ENCODE data around the gene RAPGEF6. TPM values are rescaled to one million over a fixed set of nuclear protein-coding genes. Genes with fewer than 3 reads are reported as not detected.

Gene RAPGEF6
- total and polyA plus RNA-seq, 7 donors = 1.8 to 30.5 (median 16.1) TPM

DNA sequence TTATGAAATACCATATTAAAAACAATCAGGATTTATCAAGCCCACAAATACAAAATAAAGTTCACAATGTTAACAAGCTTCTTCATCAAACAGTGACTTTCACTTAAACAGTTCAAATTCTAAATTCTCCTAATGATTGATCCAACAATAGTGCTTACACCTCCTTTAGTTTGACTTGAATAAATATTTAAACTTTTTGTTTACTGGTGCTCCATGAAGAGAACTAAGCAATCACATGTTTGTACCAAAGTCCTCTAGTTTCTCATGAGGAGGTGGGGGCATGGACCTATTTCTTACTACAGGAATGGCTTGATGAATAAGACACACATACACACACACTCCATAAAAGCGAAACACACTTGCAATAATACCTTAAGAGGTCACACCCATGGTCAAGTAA, 95.8 kb downstream of the RAPGEF6 start:
- Histone ChIP-seq H3K9me3 (no peaks in the 10 kb centered on the region), H3K36me3 (no peaks in the 10 kb centered on the region), H3K4me3 (no peak overlapping the region), H3K4me1 (peaks cover 0 to 22% (median 8%) of the 10 kb centered on the region in 4 donors), H3K27me3 (no peaks in the 10 kb centered on the region), H3K27ac (no peak overlapping the region)
- no peak for DNase-seq
- WGBS, 2 donors = 89 to 92% methylated on average over 1 of the region's 1 CpG
- no peak for TF ChIP-seq CTCF (IDR thresholded peaks at IDR 0.05)
- TF ChIP-seq POLR2A (IDR thresholded peaks at IDR 0.05) = no peak
- no peak for TF ChIP-seq POLR2AphosphoS5 (IDR thresholded peaks at IDR 0.05)
- no peak for TF ChIP-seq EP300 (IDR thresholded peaks at IDR 0.05)
- intact Hi-C loops (cut with DNase I) = no loop called here

- Histone ChIP-seq H3K27me3 (no peaks in the 10 kb centered on the region), H3K4me1 (peaks cover 0 to 22% (median 8%) of the 10 kb centered on the region in 4 donors), H3K36me3 (no peaks in the 10 kb centered on the region), H3K9me3 (no peaks in the 10 kb centered on the region), H3K4me3 (no peak overlapping the region), H3K27ac (no peak overlapping the region)
- intact Hi-C loops (cut with DNase I) = no loop called here
- 76 to 82% methylated on average over 3 of the region's 3 CpGs for WGBS, 2 donors
- DNase-seq = no peak
- TF ChIP-seq POLR2AphosphoS5 (IDR thresholded peaks at IDR 0.05) (no peak), POLR2A (IDR thresholded peaks at IDR 0.05) (no peak), CTCF (IDR thresholded peaks at IDR 0.05) (no peak), EP300 (IDR thresholded peaks at IDR 0.05) (no peak)
These were observed 96.8 kb downstream of the RAPGEF6 start for GRCh38 chr5:131538177-131538593.

DNA sequence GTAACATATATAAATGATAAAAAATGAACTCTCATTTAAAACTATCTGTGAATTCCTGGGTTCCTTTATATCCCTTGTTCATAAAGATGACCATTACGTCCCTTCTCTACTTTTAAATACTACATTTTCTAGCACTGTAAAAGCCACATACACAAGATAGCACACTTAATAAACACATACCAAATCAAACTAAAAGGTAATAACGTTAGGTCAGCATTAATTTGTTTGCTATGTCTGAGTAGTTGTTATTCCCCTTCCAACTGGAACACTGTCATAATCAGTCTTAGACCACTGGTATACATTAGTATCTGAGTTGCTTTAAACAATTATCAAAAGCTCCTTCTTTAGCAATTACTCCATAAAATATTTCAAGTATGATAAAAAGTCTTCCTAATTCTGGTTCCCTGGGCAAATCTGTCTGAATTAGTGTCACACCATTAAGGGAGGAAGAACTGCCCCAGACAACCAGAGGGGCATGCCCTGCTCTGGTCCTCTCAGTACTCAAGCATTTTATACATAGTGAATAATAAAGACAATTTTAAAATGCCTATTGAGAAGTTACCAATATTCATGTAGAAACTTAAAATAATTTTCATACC, 98.1 kb downstream of the RAPGEF6 start:
- peak overlapping the region in 2 of 4 donors; percentile 12 to 59 for H3K27ac ChIP-seq
- no peaks in the 10 kb centered on the region for H3K9me3 ChIP-seq
- WGBS, 2 donors = 78 to 84% methylated on average over 2 of the region's 2 CpGs
- TF ChIP-seq CTCF (IDR thresholded peaks at IDR 0.05) = no peak
- TF ChIP-seq POLR2AphosphoS5 (IDR thresholded peaks at IDR 0.05) = no peak
- no peak for TF ChIP-seq EP300 (IDR thresholded peaks at IDR 0.05)
- TF ChIP-seq POLR2A (IDR thresholded peaks at IDR 0.05) = no peak
- no peak overlapping the region for H3K4me3 ChIP-seq
- H3K4me1 ChIP-seq = peaks cover 0 to 31% (median 14%) of the 10 kb centered on the region in 4 donors
- H3K36me3 ChIP-seq = no peaks in the 10 kb centered on the region
- DNase-seq = no peak
- intact Hi-C loops (cut with DNase I) = no loop called here
- H3K27me3 ChIP-seq = no peaks in the 10 kb centered on the region

DNA sequence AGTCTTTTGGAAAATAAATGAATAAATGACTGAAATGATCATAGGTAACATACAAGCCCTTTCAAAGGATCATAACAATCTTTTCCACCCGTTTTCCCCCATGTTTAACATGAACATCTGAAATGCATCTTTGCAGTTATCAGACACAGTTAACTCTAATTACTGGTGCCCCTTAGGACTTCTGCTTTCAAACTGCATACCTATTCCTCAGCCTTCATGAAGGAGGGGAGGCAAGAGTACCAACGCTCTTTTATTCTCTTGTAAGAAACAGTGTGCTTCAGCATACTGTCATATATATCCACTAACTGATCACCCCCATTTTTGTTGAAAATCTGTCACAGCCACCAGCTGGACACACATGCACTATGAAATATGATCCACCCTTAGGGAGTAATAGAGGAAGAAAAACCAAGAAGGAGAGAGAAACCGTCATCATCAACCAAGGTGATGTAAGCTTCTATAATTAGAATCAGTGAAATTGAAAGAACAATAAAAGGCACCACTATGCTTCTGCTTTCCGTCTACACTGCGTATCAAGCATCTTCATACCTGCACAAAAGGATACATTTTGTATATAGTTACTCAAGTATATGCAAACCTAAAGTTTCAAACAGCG, 98.7 kb downstream of the RAPGEF6 start:
- peak in 1 of 4 donors; percentile 11 for TF ChIP-seq POLR2AphosphoS5 (IDR thresholded peaks at IDR 0.05)
- TF ChIP-seq POLR2A (IDR thresholded peaks at IDR 0.05) = no peak
- no peaks in the 10 kb centered on the region for H3K9me3 ChIP-seq
- H3K4me3 ChIP-seq = no peak overlapping the region
- DNase-seq = no peak
- H3K27me3 ChIP-seq = no peaks in the 10 kb centered on the region
- peak overlapping the region in 3 of 4 donors; percentile 19 to 59 (median 36) for H3K27ac ChIP-seq
- H3K4me1 ChIP-seq = peaks cover 0 to 37% (median 19%) of the 10 kb centered on the region in 4 donors
- 48 to 77% methylated on average over 6 of the region's 6 CpGs for WGBS, 2 donors
- H3K36me3 ChIP-seq = no peaks in the 10 kb centered on the region
- intact Hi-C loops (cut with DNase I) = no loop called here

GRCh38 chr5:131534974-131535373, 100.1 kb downstream of the RAPGEF6 start:
- Histone ChIP-seq H3K9me3 (no peaks in the 10 kb centered on the region), H3K36me3 (no peaks in the 10 kb centered on the region), H3K27me3 (no peaks in the 10 kb centered on the region), H3K27ac (peak overlapping the region in 2 of 4 donors; percentile 30 to 59), H3K4me3 (no peak overlapping the region), H3K4me1 (peaks cover 0 to 50% (median 32%) of the 10 kb centered on the region in 4 donors)
- TF ChIP-seq POLR2A (IDR thresholded peaks at IDR 0.05) = no peak
- no peak for DNase-seq
- intact Hi-C loops (cut with DNase I) = no loop called here
- whole genome bisulfite sequencing, 2 donors = 71% methylated on average over 2 of the region's 2 CpGs
